AML-193 (cell line): ENCODE results near the gene PLEK2.
"Not testable (repeated sequence)": the region's sequence is repeated elsewhere in the genome, so short reads cannot be mapped to it uniquely, and the experiment has no call there.

Experiments
- DNase-seq, 2 experiments: peaks; one replicate each; lab custom pipeline; 2025; lab: John Stamatoyannopoulos, UW

PLEK2 gene

GRCh38 chr14:67428501-67429031, 16.6 kb upstream of the PLEK2 start:
- no peak for DNase-seq

- peak; percentile 65 to 75 for DNase-seq
Measured at GRCh38 chr14:67426983-67427606, 15.1 kb upstream of the PLEK2 start.

GRCh38 chr14:67426161-67426560, 14.2 kb upstream of the PLEK2 start:
- no peak for DNase-seq

- DNase-seq, result no peak
Measured at GRCh38 chr14:67425608-67426007, 13.6 kb upstream of the PLEK2 start.

GRCh38 chr14:67424539-67424938, 12.6 kb upstream of the PLEK2 start:
- no peak for DNase-seq

GRCh38 chr14:67423424-67423823, 11.5 kb upstream of the PLEK2 start:
- peak; percentile 71 to 76 for DNase-seq

- no peak for DNase-seq
Measured at GRCh38 chr14:67421356-67422224, 9.6 kb upstream of the PLEK2 start.

- peak; percentile 16 to 25 for DNase-seq
Measured at GRCh38 chr14:67420102-67420739, 8.3 kb upstream of the PLEK2 start.

GRCh38 chr14:67418401-67419191, 6.6 kb upstream of the PLEK2 start:
- no peak for DNase-seq

GRCh38 chr14:67417633-67418032, 5.7 kb upstream of the PLEK2 start:
- no peak for DNase-seq

- DNase-seq, result no peak
Measured at GRCh38 chr14:67416810-67417209, 4.8 kb upstream of the PLEK2 start.

GRCh38 chr14:67416085-67416484, 4.1 kb upstream of the PLEK2 start:
- no peak for DNase-seq

GRCh38 chr14:67415610-67416009, 3.6 kb upstream of the PLEK2 start:
- not testable (repeated sequence) for DNase-seq

GRCh38 chr14:67413806-67414769, 2.1 kb upstream of the PLEK2 start:
- DNase-seq, result no peak

- no peak for DNase-seq
Measured at GRCh38 chr14:67411370-67411769, 595 bp downstream of the PLEK2 start.

GRCh38 chr14:67410313-67410712, 1.7 kb downstream of the PLEK2 start:
- no peak for DNase-seq

- DNase-seq, result no peak
Measured at GRCh38 chr14:67409461-67409860, 2.5 kb downstream of the PLEK2 start.

- not testable (repeated sequence) for DNase-seq
Measured at GRCh38 chr14:67408122-67408801, 3.7 kb downstream of the PLEK2 start.

GRCh38 chr14:67405771-67406170, 6.2 kb downstream of the PLEK2 start:
- DNase-seq, result no peak

GRCh38 chr14:67400434-67400833, 11.5 kb downstream of the PLEK2 start:
- no peak for DNase-seq
